ENCODE measurements around the gene SPSB1. TPM values are rescaled to one million over a fixed set of nuclear protein-coding genes. Genes with fewer than 3 reads are reported as not detected.

The SPSB1 gene
- total RNA-seq, 1 donor from 2014 or later: 17.6 TPM

DNA sequence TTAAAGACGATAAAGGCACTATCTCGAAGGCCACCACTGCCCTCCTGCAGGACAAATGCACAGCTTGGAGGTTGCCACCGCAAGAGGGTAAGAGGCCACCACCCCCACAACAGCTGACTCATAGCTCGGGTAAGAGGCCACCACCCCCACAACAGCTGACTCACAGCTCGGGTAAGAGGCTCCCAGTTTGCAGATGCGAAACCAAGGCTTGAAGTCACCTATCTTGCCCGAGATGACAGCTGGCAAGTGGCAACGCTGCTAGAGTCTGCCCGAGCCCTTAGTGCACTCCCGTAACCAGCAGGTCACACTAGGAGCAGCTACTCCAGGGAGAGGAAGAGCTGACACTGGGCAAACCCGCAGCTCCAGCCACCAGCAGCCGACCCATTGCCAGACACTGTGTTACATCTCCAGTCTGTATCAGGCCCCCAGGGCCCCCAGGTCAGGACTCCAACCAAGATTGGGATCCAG is 17.1 kb upstream of the SPSB1 start:
- TF ChIP-seq, protein P1, sequence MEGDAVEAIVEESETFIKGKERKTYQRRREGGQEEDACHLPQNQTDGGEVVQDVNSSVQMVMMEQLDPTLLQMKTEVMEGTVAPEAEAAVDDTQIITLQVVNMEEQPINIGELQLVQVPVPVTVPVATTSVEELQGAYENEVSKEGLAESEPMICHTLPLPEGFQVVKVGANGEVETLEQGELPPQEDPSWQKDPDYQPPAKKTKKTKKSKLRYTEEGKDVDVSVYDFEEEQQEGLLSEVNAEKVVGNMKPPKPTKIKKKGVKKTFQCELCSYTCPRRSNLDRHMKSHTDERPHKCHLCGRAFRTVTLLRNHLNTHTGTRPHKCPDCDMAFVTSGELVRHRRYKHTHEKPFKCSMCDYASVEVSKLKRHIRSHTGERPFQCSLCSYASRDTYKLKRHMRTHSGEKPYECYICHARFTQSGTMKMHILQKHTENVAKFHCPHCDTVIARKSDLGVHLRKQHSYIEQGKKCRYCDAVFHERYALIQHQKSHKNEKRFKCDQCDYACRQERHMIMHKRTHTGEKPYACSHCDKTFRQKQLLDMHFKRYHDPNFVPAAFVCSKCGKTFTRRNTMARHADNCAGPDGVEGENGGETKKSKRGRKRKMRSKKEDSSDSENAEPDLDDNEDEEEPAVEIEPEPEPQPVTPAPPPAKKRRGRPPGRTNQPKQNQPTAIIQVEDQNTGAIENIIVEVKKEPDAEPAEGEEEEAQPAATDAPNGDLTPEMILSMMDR (IDR thresholded peaks at IDR 0.05; ENCODE audit: borderline replicate concordance): no peak
- DNase-seq: no peak
- peaks cover 12% of the 10 kb centered on the region for H3K4me1 ChIP-seq
- H3K9me3 ChIP-seq (replicated peaks): no peaks in the 10 kb centered on the region
- no peak overlapping the region for H3K27ac ChIP-seq (replicated peaks)
- no peaks in the 10 kb centered on the region for H3K36me3 ChIP-seq
- H3K4me3 ChIP-seq: no peak overlapping the region
- H3K27me3 ChIP-seq (ENCODE audit: low read depth): peaks cover 2% of the 10 kb centered on the region
- intact Hi-C loops (cut with micrococcal nuclease): no loop called here

DNA sequence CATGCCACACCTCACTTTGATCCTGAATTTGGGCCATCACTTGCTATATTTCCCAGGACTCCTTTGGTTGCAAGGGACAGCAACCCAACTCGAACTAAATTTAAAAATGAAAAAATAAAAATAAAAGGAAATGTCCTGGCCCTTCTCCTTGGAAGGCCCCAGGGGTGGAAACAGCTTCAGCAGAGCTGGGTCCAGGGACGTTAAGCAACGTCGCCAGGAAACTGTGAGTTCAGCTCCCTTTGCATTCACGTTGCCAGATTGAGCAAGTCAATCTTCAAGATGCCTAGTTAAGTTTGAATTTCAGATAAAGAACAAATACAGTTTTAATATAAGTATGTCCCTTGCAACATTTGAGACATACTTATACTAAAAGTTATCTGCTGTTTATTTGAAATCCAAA is 14.6 kb upstream of the SPSB1 start:
- intact Hi-C loops (cut with micrococcal nuclease): no loop called here
- Histone ChIP-seq H3K27me3 (ENCODE audit: low read depth) (peaks cover 18% of the 10 kb centered on the region), H3K27ac (replicated peaks) (no peak overlapping the region), H3K36me3 (no peaks in the 10 kb centered on the region), H3K4me1 (peaks cover 12% of the 10 kb centered on the region), H3K9me3 (replicated peaks) (no peaks in the 10 kb centered on the region), H3K4me3 (no peak overlapping the region)
- TF ChIP-seq, protein P1 (IDR thresholded peaks at IDR 0.05; ENCODE audit: borderline replicate concordance): no peak
- no peak for DNase-seq

DNA sequence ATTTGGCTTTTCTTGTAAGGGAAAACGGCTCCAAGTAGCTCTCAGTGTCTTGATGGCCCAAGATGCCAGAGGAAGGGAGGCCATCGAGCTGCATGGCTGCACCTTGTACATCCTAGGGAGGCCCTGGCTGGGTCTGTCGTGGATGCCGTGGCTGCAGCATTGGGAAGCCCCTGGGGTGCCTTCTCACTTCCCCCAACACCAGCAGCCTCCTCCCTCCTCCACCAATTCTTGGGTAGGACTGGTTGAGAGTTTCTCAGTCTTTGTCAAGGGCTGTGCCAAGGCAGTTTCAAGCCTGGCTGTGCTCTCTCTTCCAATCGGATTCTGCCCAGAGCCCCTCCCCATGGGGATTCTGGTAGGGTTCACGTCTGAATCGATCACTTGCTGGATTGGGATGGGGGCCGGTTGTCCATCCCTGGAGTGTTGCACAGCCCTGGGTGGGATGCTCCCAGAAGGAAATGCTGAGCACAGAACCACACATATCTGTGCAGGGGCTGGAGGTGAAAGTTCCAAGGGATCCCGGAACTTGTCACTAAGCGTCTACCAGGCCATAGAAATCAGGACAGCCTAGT is 14.0 kb upstream of the SPSB1 start:
- TF ChIP-seq, protein P1 (IDR thresholded peaks at IDR 0.05; ENCODE audit: borderline replicate concordance): no peak
- no peak for DNase-seq
- Histone ChIP-seq H3K9me3 (replicated peaks) (peaks cover under 1% of the 10 kb centered on the region), H3K27ac (replicated peaks) (no peak overlapping the region), H3K27me3 (ENCODE audit: low read depth) (peaks cover 18% of the 10 kb centered on the region), H3K4me3 (no peak overlapping the region), H3K4me1 (peaks cover 12% of the 10 kb centered on the region), H3K36me3 (no peaks in the 10 kb centered on the region)
- intact Hi-C loops (cut with micrococcal nuclease): no loop called here

DNA sequence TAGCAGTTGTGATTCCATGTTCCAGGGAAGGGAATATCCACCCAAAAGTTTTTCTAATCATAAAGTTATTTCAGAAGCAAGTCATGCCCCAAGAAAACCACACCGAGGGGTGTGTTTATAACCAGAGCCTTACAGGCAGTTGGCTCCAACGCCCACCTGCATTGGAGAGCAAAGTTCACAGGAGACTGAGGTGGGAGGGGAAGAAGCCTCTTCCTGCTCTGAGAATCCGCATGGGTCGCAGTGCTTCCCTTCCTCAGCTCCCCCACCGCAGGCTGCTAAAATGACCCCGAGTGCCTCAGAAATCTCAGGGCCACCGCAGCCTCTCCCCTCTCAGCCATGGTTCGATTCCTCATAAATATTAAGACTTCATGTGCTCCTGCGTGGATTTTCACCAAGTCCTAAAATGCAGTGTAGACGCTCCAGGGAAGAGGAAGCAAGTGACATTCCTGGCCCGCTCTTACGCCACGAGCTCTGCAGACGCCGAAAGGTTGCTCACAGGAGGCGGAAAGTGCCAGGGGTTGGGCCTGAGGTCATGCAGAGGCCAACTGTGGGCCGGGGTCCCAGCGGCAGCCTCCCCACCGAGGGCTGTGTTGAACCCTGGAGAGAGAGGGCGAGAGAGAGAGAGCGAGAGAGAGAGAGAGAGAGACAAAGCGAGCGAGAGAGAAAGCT is 13.4 kb upstream of the SPSB1 start:
- no peak overlapping the region for H3K27ac ChIP-seq (replicated peaks)
- TF ChIP-seq, protein P1 (IDR thresholded peaks at IDR 0.05; ENCODE audit: borderline replicate concordance): no peak
- no peak for DNase-seq

DNA sequence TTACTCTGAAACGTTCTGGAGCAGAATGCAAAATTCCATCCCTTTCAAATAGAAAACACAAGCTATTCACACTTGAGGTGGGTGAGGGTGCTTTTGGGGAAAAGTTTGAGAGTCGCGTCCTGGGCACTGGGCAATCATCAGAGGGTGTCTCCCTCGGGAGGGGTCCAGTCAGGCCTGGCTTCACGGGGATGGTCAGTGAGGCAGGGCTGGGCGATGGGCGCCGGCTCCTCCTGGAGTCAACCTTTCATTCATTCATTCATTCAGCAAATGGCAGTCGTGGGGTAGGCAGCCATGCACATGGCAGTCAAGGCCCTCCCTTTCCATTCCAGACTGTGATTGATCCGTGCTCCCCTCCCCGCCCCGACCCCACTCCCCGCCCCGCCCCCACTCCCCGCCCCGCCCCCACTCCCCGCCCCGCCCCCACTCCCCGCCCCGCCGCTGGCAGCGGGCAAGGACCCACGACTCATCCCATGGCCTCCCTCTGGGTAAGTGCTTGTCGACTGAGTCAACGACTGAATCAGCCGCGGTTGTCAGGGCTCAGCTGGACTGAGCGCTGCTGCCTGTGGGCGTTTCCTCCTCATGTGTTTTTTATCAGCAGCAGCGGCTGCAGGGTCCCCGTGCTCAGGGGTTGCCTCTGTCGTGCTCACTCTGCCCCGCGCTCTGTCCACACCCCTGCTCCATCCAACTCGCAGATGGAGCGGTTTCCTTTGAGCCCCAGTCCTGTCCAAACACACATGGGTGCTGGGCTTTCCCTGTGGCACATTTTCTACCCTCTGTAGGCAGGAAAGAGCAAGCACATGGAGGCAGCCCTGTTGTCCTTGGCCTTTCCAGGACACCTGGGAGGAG is 12.5 kb upstream of the SPSB1 start:
- H3K4me1 ChIP-seq: peaks cover 12% of the 10 kb centered on the region
- no peak overlapping the region for H3K4me3 ChIP-seq
- DNase-seq: no peak
- TF ChIP-seq, protein P1 (IDR thresholded peaks at IDR 0.05; ENCODE audit: borderline replicate concordance): no peak
- H3K9me3 ChIP-seq (replicated peaks): peaks cover 17% of the 10 kb centered on the region
- no peak overlapping the region for H3K27ac ChIP-seq (replicated peaks)
- no peaks in the 10 kb centered on the region for H3K36me3 ChIP-seq
- H3K27me3 ChIP-seq (ENCODE audit: low read depth): peaks cover 18% of the 10 kb centered on the region
- intact Hi-C loops (cut with micrococcal nuclease): no loop called here

More for the DNA sequence above, 13.4 kb upstream of the SPSB1 start:
- Histone ChIP-seq H3K36me3 (no peaks in the 10 kb centered on the region), H3K4me1 (peaks cover 12% of the 10 kb centered on the region), H3K9me3 (replicated peaks) (peaks cover 7% of the 10 kb centered on the region), H3K27me3 (ENCODE audit: low read depth) (peaks cover 18% of the 10 kb centered on the region), H3K4me3 (no peak overlapping the region)
- intact Hi-C loops (cut with micrococcal nuclease): no loop called here
